ENCODE data around the gene PCSK5.

DNA sequence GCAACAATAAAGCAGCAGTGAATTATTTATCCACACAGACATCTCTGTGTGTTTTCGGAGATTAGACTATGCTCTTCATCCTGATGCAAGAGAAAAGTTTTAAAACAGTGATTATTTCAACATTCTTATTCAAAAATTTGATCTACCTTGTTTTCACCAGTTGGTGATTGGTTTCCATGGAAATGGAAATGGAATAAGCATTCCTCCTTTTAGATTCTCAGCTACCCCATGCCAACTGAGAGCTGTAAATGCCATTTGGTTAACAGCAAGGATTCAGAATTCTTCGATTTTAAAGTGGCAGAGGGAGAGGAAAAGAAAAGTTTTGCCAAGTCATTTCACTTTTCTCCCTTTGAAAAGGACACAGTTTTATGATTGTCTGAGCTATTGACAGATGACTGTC, 154.7 kb downstream of the PCSK5 start:
- TF ChIP-seq SP1 (IDR thresholded peaks at IDR 0.05) (no peak), HNF4G (IDR thresholded peaks at IDR 0.05) (no peak), EGR1 (IDR thresholded peaks at IDR 0.05; ENCODE audit: low read depth in 2 of 2) (no peak), GABPA (IDR thresholded peaks at IDR 0.05 in 1 of 2, conservative IDR thresholded peaks at IDR 0.05 in 1 of 2) (no peak), JUND (IDR thresholded peaks at IDR 0.05) (no peak), FOXA2 (IDR thresholded peaks at IDR 0.05) (no peak), FOXA1 (IDR thresholded peaks at IDR 0.05) (no peak), RAD21 (IDR thresholded peaks at IDR 0.05) (no peak)
- TF ChIP-seq, protein P1, sequence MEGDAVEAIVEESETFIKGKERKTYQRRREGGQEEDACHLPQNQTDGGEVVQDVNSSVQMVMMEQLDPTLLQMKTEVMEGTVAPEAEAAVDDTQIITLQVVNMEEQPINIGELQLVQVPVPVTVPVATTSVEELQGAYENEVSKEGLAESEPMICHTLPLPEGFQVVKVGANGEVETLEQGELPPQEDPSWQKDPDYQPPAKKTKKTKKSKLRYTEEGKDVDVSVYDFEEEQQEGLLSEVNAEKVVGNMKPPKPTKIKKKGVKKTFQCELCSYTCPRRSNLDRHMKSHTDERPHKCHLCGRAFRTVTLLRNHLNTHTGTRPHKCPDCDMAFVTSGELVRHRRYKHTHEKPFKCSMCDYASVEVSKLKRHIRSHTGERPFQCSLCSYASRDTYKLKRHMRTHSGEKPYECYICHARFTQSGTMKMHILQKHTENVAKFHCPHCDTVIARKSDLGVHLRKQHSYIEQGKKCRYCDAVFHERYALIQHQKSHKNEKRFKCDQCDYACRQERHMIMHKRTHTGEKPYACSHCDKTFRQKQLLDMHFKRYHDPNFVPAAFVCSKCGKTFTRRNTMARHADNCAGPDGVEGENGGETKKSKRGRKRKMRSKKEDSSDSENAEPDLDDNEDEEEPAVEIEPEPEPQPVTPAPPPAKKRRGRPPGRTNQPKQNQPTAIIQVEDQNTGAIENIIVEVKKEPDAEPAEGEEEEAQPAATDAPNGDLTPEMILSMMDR (IDR thresholded peaks at IDR 0.05; ENCODE audit: low read depth, low read length, missing input control), result no peak
- TF ChIP-seq, protein P2, sequence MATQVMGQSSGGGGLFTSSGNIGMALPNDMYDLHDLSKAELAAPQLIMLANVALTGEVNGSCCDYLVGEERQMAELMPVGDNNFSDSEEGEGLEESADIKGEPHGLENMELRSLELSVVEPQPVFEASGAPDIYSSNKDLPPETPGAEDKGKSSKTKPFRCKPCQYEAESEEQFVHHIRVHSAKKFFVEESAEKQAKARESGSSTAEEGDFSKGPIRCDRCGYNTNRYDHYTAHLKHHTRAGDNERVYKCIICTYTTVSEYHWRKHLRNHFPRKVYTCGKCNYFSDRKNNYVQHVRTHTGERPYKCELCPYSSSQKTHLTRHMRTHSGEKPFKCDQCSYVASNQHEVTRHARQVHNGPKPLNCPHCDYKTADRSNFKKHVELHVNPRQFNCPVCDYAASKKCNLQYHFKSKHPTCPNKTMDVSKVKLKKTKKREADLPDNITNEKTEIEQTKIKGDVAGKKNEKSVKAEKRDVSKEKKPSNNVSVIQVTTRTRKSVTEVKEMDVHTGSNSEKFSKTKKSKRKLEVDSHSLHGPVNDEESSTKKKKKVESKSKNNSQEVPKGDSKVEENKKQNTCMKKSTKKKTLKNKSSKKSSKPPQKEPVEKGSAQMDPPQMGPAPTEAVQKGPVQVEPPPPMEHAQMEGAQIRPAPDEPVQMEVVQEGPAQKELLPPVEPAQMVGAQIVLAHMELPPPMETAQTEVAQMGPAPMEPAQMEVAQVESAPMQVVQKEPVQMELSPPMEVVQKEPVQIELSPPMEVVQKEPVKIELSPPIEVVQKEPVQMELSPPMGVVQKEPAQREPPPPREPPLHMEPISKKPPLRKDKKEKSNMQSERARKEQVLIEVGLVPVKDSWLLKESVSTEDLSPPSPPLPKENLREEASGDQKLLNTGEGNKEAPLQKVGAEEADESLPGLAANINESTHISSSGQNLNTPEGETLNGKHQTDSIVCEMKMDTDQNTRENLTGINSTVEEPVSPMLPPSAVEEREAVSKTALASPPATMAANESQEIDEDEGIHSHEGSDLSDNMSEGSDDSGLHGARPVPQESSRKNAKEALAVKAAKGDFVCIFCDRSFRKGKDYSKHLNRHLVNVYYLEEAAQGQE (IDR thresholded peaks at IDR 0.05), result no peak
- TF ChIP-seq, protein P3, sequence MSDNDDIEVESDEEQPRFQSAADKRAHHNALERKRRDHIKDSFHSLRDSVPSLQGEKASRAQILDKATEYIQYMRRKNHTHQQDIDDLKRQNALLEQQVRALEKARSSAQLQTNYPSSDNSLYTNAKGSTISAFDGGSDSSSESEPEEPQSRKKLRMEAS (IDR thresholded peaks at IDR 0.05), result no peak
- TF ChIP-seq, protein P4, sequence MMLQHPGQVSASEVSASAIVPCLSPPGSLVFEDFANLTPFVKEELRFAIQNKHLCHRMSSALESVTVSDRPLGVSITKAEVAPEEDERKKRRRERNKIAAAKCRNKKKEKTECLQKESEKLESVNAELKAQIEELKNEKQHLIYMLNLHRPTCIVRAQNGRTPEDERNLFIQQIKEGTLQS (IDR thresholded peaks at IDR 0.05), result no peak
- TF ChIP-seq, protein P5, sequence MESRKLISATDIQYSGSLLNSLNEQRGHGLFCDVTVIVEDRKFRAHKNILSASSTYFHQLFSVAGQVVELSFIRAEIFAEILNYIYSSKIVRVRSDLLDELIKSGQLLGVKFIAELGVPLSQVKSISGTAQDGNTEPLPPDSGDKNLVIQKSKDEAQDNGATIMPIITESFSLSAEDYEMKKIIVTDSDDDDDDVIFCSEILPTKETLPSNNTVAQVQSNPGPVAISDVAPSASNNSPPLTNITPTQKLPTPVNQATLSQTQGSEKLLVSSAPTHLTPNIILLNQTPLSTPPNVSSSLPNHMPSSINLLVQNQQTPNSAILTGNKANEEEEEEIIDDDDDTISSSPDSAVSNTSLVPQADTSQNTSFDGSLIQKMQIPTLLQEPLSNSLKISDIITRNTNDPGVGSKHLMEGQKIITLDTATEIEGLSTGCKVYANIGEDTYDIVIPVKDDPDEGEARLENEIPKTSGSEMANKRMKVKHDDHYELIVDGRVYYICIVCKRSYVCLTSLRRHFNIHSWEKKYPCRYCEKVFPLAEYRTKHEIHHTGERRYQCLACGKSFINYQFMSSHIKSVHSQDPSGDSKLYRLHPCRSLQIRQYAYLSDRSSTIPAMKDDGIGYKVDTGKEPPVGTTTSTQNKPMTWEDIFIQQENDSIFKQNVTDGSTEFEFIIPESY (IDR thresholded peaks at IDR 0.05), result no peak
